GM12878 (cell line): Measurements from ENCODE around the gene ARID3A. TPM values are rescaled to one million over a fixed set of nuclear protein-coding genes. Genes with fewer than 3 reads are reported as not detected.

ENCODE experiments used
- ATAC-seq: fragments of 200-7000 bp; cut with Tn5 transposase; 3 replicates; pipeline ENCODE4 v1.9.1; 2020; ENCODE audit warnings: mild to moderate bottlenecking, moderate library complexity
- BruUV-seq: library from RNA; stranded (reverse); fragments of 400-500 nt; replicated peaks from 2 replicates; lab custom pipeline; 2021; lab: Mats Ljungman, UMichigan
- CTCF ChIA-PET: fragments of 300-600 bp; sonication (Branson Sonifier 250); formaldehyde crosslinking; extraction: SDS; loops from one replicate; lab custom pipeline; 2021; ENCODE audit warnings: inconsistent platforms; lab: Yijun Ruan, JAX
- POLR2A ChIA-PET: fragments of 350-600 bp; formaldehyde crosslinking; extraction: SDS; loops from one replicate; lab custom pipeline; 2021; ENCODE audit warnings: inconsistent platforms; lab: Charles Lee
- RAD21 ChIA-PET: fragments of 300-600 bp; sonication (Branson Sonifier 250); formaldehyde crosslinking; loops from one replicate; lab custom pipeline; 2023; ENCODE audit warnings: antibody characterized with exemption; ENCODE audit not compliant: unreplicated experiment; lab: Charles Lee
- SMC1A ChIA-PET: fragments of 300-600 bp; sonication (Branson Sonifier 250); formaldehyde crosslinking; loops from one replicate; lab custom pipeline; 2023; ENCODE audit not compliant: unreplicated experiment, uncharacterized antibody; lab: Charles Lee
- DNase-seq: peaks from one replicate; pipeline ENCODE4 v3.0.0-alpha.2; 2011; ENCODE audit warnings: low read depth, low spot score
- FAIRE-seq: peaks from 3 replicates; lab custom pipeline; 2011; peaks lifted over from hg19 to GRCh38; lab: Jason Lieb, UNC
- H2AFZ ChIP-seq: 2 replicates; pipeline ENCODE4 v1.6.0; 2011; ENCODE audit warnings: low read depth, low read length, control low read depth; ENCODE audit not compliant: control insufficient read depth
- H3K27ac ChIP-seq: 2 replicates; pipeline ENCODE4 v1.5.1; 2011; ENCODE audit warnings: control low read depth; ENCODE audit not compliant: control insufficient read depth, insufficient read depth
- H3K27me3 ChIP-seq, 2 experiments: replicated peaks in 1 of 2; 2 replicates each; pipeline versions ENCODE4 v1.6.0 to v1.6.1; 2011; ENCODE audit warnings: low read length in 1 of 2; ENCODE audit not compliant: control insufficient read depth in 2 of 2, insufficient read depth in 2 of 2
- H3K36me3 ChIP-seq, 2 experiments: 2 replicates each; pipeline ENCODE4 v1.5.1; 2011; ENCODE audit warnings: low read length in 1 of 2; ENCODE audit not compliant: control insufficient read depth in 2 of 2, insufficient read depth in 2 of 2
- H3K4me1 ChIP-seq: 2 replicates; pipeline ENCODE4 v1.6.1; 2011; ENCODE audit warnings: mild to moderate bottlenecking, low read length, moderate library complexity, mixed read lengths; ENCODE audit not compliant: control insufficient read depth, insufficient read depth
- H3K4me2 ChIP-seq: 2 replicates; pipeline ENCODE4 v1.6.0; 2011; ENCODE audit warnings: control low read depth; ENCODE audit not compliant: control insufficient read depth, insufficient read depth
- H3K4me3 ChIP-seq: fragments of 200-600 bp; sonication (generic); 2 replicates; pipeline ENCODE4 v1.5.1; 2016
- H3K79me2 ChIP-seq: 2 replicates; pipeline ENCODE4 v1.6.0; 2011; ENCODE audit warnings: low read length; ENCODE audit not compliant: control insufficient read depth, insufficient read depth
- H3K9ac ChIP-seq: 2 replicates; pipeline ENCODE4 v1.8.0; 2011; ENCODE audit warnings: low read length, control low read depth, mixed read lengths; ENCODE audit not compliant: control insufficient read depth, insufficient read depth
- H3K9me3 ChIP-seq: replicated peaks from 3 replicates; pipeline ENCODE4 v1.5.1; 2011; ENCODE audit warnings: mild to moderate bottlenecking, low read length; ENCODE audit not compliant: control insufficient read depth, insufficient read depth
- H4K20me1 ChIP-seq: 2 replicates; pipeline ENCODE4 v1.6.0; 2011; ENCODE audit not compliant: control insufficient read depth, insufficient read depth
- CBX5 ChIP-seq: sonication (generic); IDR thresholded peaks from 2 replicates; pipeline ENCODE4 v1.6.1; 2016; ENCODE audit warnings: low read depth, moderate library complexity, mild to moderate bottlenecking, inconsistent platforms
- IRF4 ChIP-seq: IDR thresholded peaks from 2 replicates; pipeline ENCODE4 v1.6.1; 2011; ENCODE audit warnings: low read depth, low read length
- KDM1A ChIP-seq: fragments of 200-600 bp; sonication (generic); IDR thresholded peaks from 2 replicates; pipeline ENCODE4 v1.6.1; 2016; ENCODE audit warnings: borderline replicate concordance
- POLR2A ChIP-seq: IDR thresholded peaks from 2 replicates; pipeline ENCODE4 v1.6.1; 2011; ENCODE audit warnings: low read depth, mild to moderate bottlenecking, low read length
- PRDM15 ChIP-seq: fragments of 450-650 bp; formaldehyde crosslinking; IDR thresholded peaks from 2 replicates; pipeline ENCODE4 v1.4.0; 2020; ENCODE audit warnings: mild to moderate bottlenecking, moderate library complexity
- SPI1 ChIP-seq: IDR thresholded peaks from 2 replicates; pipeline ENCODE4 v1.6.1; 2011; ENCODE audit warnings: low read depth, mild to moderate bottlenecking, low read length, moderate library complexity, borderline replicate concordance; ENCODE audit not compliant: insufficient read depth
- WGBS: methylation state at CpG from one replicate; pipeline ENCODE4 v1.1.6; 2016; ENCODE audit warnings: low lambda C conversion rate; ENCODE audit not compliant: insufficient replicate concordance, insufficient coverage; ENCODE audit errors: missing lambda C conversion rate; 5-methylcytosine and 5-hydroxymethylcytosine counted together
- in situ Hi-C: fragments of 300-500 bp; cut with MboI; formaldehyde crosslinking; loops from 9 replicates; pipeline ENCODE4 v1.14.3; 2018; ENCODE audit warnings: mixed read lengths
- intact Hi-C: fragments of 100-400 bp; cut with micrococcal nuclease; formaldehyde crosslinking; loops from one replicate; pipeline ENCODE4 v1.14.2; 2022; ENCODE audit not compliant: unreplicated experiment
- polyA plus RNA-seq, 11 experiments: library from polyadenylated mRNA; depleted of rRNA in 4 of 11; unstranded in 6 of 11; stranded (reverse) in 5 of 11; fragments of >200 nt; fragmentation: Nextera tagmentation in 4 of 11; fragmentation: Illumina TruSeq in 1 of 11; extraction: Ambion mirVana in 4 of 11; extraction: Trizol in 1 of 11; gene quantifications; 1 replicate in 1 of 11; 2 replicates in 10 of 11; pipeline versions ENCODE4 v1.2.1 to v1.2.3, GENCODE V29; 2011 to 2016; ENCODE audit warnings: inconsistent platforms in 2 of 11, missing spikeins in 2 of 11, low read depth in 1 of 11
- total RNA-seq, 4 experiments: library from RNA; depleted of rRNA in 3 of 4; stranded (reverse); fragments of >200 nt in 3 of 4; fragmentation: Illumina TruSeq in 1 of 4; extraction: Trizol in 1 of 4; gene quantifications; 2 replicates each; pipeline versions ENCODE4 v1.2.1 to v1.2.3, GENCODE V29; 2013 to 2021
- TF ChIP-seq, protein P1 (sequence below): fragments of 150-350 bp; IDR thresholded peaks from 2 replicates; pipeline ENCODE4 v1.6.1; 2016; ENCODE audit warnings: low read depth, low read length
- TF ChIP-seq, protein P2 (sequence below): IDR thresholded peaks from 2 replicates; pipeline ENCODE4 v1.6.1; 2012; ENCODE audit warnings: improper control_type of control experiment, low read depth, low read length; ENCODE audit not compliant: insufficient replicate concordance
- TF ChIP-seq, protein P3 (sequence below): IDR thresholded peaks from 2 replicates; pipeline ENCODE4 v1.6.1; 2011; ENCODE audit warnings: borderline replicate concordance, low read depth, mild to moderate bottlenecking, moderate library complexity, low read length; ENCODE audit not compliant: insufficient read depth, poor library complexity, severe bottlenecking

Gene ARID3A
- total and polyA plus RNA-seq, 10 of the 15 experiments (the other 5 are each of a cell fraction or from before 2014, with no cell fraction given), result 0.76 to 70.0 (median 16.7) TPM

DNA sequence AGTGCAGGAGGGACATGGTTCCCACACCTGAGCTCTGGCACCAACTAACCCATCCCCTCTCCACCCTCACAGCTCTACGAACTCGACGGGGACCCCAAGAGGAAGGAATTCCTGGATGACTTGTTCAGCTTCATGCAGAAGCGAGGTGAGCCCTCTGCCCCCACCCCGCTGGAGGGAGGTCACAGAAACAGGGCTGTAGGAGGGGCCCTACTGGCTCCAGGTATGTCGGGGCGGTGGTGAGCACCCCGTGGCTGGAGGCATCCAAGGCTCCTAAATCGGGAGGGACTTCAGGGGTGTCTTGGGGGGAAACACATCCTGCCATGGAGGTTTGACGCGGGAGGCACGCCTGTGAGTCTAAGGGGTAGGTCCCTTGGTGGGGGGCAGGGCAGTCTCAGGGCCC, 34.2 kb downstream of the ARID3A start:
- FAIRE-seq, result no peak
- H3K4me1 ChIP-seq, result peaks cover 7% of the 10 kb centered on the region; the same call in 1 of the 2 replicates
- H3K27me3 ChIP-seq, result no peaks in the 10 kb centered on the region
- ChIA-PET POLR2A (no interaction called here), CTCF (interaction anchor here (0.8 kb wide), 1 partner anchor 9 kb away, joined by 3 read pairs; no protein-coding TSS in a partner anchor), SMC1A (no interaction called here), RAD21 (no interaction called here)
- 75% methylated on average over 12 of the region's 12 CpGs for WGBS
- H3K36me3 ChIP-seq, result peaks cover 13 to 49% of the 10 kb centered on the region in 2 experiments
- DNase-seq, result no peak
- no peak overlapping the region for H3K4me2 ChIP-seq
- ATAC-seq, result no peak
- H3K9me3 ChIP-seq, result peaks cover under 1% of the 10 kb centered on the region; the same call in 1 of the 3 replicates
- H2AFZ ChIP-seq, result no peak overlapping the region
- peaks cover 3% of the 10 kb centered on the region; the same call in 1 of the 2 replicates for H4K20me1 ChIP-seq
- in situ Hi-C loops, result no loop called here
- H3K9ac ChIP-seq, result no peak overlapping the region
- no peak overlapping the region for H3K4me3 ChIP-seq
- no TSS peak for BruUV-seq
- H3K79me2 ChIP-seq, result peaks cover 12% of the 10 kb centered on the region
- H3K27ac ChIP-seq, result no peak overlapping the region
- intact Hi-C loops, result no loop called here
- TF ChIP-seq CBX5 (no peak), PRDM15 (no peak), KDM1A (no peak), POLR2A (no peak), IRF4 (no peak), SPI1 (no peak)
- TF ChIP-seq, protein P1, sequence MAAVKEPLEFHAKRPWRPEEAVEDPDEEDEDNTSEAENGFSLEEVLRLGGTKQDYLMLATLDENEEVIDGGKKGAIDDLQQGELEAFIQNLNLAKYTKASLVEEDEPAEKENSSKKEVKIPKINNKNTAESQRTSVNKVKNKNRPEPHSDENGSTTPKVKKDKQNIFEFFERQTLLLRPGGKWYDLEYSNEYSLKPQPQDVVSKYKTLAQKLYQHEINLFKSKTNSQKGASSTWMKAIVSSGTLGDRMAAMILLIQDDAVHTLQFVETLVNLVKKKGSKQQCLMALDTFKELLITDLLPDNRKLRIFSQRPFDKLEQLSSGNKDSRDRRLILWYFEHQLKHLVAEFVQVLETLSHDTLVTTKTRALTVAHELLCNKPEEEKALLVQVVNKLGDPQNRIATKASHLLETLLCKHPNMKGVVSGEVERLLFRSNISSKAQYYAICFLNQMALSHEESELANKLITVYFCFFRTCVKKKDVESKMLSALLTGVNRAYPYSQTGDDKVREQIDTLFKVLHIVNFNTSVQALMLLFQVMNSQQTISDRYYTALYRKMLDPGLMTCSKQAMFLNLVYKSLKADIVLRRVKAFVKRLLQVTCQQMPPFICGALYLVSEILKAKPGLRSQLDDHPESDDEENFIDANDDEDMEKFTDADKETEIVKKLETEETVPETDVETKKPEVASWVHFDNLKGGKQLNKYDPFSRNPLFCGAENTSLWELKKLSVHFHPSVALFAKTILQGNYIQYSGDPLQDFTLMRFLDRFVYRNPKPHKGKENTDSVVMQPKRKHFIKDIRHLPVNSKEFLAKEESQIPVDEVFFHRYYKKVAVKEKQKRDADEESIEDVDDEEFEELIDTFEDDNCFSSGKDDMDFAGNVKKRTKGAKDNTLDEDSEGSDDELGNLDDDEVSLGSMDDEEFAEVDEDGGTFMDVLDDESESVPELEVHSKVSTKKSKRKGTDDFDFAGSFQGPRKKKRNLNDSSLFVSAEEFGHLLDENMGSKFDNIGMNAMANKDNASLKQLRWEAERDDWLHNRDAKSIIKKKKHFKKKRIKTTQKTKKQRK, result no peak
- TF ChIP-seq, protein P2, sequence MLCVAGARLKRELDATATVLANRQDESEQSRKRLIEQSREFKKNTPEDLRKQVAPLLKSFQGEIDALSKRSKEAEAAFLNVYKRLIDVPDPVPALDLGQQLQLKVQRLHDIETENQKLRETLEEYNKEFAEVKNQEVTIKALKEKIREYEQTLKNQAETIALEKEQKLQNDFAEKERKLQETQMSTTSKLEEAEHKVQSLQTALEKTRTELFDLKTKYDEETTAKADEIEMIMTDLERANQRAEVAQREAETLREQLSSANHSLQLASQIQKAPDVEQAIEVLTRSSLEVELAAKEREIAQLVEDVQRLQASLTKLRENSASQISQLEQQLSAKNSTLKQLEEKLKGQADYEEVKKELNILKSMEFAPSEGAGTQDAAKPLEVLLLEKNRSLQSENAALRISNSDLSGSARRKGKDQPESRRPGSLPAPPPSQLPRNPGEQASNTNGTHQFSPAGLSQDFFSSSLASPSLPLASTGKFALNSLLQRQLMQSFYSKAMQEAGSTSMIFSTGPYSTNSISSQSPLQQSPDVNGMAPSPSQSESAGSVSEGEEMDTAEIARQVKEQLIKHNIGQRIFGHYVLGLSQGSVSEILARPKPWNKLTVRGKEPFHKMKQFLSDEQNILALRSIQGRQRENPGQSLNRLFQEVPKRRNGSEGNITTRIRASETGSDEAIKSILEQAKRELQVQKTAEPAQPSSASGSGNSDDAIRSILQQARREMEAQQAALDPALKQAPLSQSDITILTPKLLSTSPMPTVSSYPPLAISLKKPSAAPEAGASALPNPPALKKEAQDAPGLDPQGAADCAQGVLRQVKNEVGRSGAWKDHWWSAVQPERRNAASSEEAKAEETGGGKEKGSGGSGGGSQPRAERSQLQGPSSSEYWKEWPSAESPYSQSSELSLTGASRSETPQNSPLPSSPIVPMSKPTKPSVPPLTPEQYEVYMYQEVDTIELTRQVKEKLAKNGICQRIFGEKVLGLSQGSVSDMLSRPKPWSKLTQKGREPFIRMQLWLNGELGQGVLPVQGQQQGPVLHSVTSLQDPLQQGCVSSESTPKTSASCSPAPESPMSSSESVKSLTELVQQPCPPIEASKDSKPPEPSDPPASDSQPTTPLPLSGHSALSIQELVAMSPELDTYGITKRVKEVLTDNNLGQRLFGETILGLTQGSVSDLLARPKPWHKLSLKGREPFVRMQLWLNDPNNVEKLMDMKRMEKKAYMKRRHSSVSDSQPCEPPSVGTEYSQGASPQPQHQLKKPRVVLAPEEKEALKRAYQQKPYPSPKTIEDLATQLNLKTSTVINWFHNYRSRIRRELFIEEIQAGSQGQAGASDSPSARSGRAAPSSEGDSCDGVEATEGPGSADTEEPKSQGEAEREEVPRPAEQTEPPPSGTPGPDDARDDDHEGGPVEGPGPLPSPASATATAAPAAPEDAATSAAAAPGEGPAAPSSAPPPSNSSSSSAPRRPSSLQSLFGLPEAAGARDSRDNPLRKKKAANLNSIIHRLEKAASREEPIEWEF, result no peak
- TF ChIP-seq, protein P3, sequence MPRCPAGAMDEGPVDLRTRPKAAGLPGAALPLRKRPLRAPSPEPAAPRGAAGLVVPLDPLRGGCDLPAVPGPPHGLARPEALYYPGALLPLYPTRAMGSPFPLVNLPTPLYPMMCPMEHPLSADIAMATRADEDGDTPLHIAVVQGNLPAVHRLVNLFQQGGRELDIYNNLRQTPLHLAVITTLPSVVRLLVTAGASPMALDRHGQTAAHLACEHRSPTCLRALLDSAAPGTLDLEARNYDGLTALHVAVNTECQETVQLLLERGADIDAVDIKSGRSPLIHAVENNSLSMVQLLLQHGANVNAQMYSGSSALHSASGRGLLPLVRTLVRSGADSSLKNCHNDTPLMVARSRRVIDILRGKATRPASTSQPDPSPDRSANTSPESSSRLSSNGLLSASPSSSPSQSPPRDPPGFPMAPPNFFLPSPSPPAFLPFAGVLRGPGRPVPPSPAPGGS, result no peak
